HFFc6 (cell line): Measurements from ENCODE around the gene MED25. TPM values are rescaled to one million over a fixed set of nuclear protein-coding genes. Genes with fewer than 3 reads are reported as not detected.

Experiments used
- DNase-seq: peaks from one replicate; pipeline ENCODE4 v3.0.0-alpha.2; 2018
- H3K27ac Mint-ChIP-seq: 2 replicates; pipeline ENCODE4 v1.8.0; 2020; ENCODE audit warnings: mild to moderate bottlenecking, mixed read lengths
- H3K27me3 Mint-ChIP-seq: 2 replicates; pipeline ENCODE4 v1.8.0; 2021; ENCODE audit warnings: mild to moderate bottlenecking, moderate library complexity, mixed read lengths; ENCODE audit not compliant: insufficient read depth
- H3K36me3 Mint-ChIP-seq: 2 replicates; pipeline ENCODE4 v1.8.0; 2021; ENCODE audit warnings: low read depth, mixed read lengths
- H3K4me1 Mint-ChIP-seq: 2 replicates; pipeline ENCODE4 v1.8.0; 2020; ENCODE audit warnings: low read depth, mixed read lengths
- H3K4me3 Mint-ChIP-seq: 2 replicates; pipeline ENCODE4 v1.8.0; 2020; ENCODE audit warnings: mild to moderate bottlenecking, moderate library complexity, mixed read lengths
- H3K9me3 Mint-ChIP-seq: 2 replicates; pipeline ENCODE4 v1.8.0; 2020; ENCODE audit warnings: mild to moderate bottlenecking, mixed read lengths
- microRNA-seq: library from miRNA; unstranded; fragments of <30 nt; microRNA quantifications from one replicate; pipeline ENCODE4, GENCODE V29; 2019
- total RNA-seq, 6 experiments: library from RNA; stranded (reverse); fragmentation: NEBNext Ultra II Directional; extraction: Animal tissue kit (Norgen Biotek cat#: 25700); gene quantifications; 2 replicates in 1 of 6; 3 replicates in 5 of 6; pipeline ENCODE4 v1.2.3, GENCODE V29; 2021
- TF ChIP-seq, protein P1 (sequence below): fragments of 200-600 bp; sonication (generic); IDR thresholded peaks from 2 replicates; pipeline ENCODE4 v1.5.0; 2021; ENCODE audit warnings: antibody characterized with exemption, mild to moderate bottlenecking

MED25 gene
- total RNA-seq, 6 experiments from 2014 or later = 44.5 to 50.6 (median 47.8) TPM

DNA sequence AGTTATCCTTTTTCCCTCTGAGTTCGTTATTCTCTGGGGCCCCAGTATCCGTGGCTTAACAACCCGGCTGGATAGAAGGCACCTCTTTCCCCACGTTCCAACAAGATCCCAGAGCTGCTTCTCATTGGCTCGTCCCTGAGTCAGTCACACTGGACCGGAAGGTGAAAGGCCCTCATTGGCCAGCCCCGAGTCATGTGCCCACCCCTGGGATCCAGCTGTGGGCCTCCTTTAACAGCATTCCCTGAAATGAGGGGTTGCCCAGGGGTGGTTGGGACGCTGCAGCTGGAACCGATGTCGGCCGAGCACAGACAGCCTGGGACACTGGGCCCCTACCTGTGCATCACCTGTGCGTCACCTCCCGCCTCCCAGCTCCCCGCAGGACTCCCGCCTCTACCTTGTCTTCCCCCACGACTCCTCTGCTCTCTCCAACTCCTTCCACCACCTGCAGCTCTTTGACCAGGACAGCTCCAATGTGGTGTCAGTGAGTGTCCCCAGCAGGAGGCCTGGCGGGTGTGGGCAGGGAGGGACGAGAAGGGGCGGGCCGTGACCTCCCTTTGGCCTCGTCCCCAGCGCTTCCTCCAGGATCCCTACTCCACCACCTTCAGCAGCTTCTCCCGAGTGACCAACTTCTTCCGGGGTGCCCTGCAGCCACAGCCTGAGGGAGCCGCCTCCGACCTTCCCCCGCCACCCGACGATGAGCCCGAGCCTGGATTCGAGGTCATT lies 63.7 kb downstream of the MED25 start:
- H3K27me3 Mint-ChIP-seq = no peaks in the 10 kb centered on the region; the same call in 1 of the 2 replicates
- no peak overlapping the region for H3K27ac Mint-ChIP-seq
- H3K9me3 Mint-ChIP-seq = no peaks in the 10 kb centered on the region
- H3K4me1 Mint-ChIP-seq = peaks cover 12% of the 10 kb centered on the region
- peaks cover 19% of the 10 kb centered on the region for H3K36me3 Mint-ChIP-seq
- no peak for DNase-seq
- H3K4me3 Mint-ChIP-seq = no peak overlapping the region
- TF ChIP-seq, protein P1, sequence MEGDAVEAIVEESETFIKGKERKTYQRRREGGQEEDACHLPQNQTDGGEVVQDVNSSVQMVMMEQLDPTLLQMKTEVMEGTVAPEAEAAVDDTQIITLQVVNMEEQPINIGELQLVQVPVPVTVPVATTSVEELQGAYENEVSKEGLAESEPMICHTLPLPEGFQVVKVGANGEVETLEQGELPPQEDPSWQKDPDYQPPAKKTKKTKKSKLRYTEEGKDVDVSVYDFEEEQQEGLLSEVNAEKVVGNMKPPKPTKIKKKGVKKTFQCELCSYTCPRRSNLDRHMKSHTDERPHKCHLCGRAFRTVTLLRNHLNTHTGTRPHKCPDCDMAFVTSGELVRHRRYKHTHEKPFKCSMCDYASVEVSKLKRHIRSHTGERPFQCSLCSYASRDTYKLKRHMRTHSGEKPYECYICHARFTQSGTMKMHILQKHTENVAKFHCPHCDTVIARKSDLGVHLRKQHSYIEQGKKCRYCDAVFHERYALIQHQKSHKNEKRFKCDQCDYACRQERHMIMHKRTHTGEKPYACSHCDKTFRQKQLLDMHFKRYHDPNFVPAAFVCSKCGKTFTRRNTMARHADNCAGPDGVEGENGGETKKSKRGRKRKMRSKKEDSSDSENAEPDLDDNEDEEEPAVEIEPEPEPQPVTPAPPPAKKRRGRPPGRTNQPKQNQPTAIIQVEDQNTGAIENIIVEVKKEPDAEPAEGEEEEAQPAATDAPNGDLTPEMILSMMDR = no peak

DNA sequence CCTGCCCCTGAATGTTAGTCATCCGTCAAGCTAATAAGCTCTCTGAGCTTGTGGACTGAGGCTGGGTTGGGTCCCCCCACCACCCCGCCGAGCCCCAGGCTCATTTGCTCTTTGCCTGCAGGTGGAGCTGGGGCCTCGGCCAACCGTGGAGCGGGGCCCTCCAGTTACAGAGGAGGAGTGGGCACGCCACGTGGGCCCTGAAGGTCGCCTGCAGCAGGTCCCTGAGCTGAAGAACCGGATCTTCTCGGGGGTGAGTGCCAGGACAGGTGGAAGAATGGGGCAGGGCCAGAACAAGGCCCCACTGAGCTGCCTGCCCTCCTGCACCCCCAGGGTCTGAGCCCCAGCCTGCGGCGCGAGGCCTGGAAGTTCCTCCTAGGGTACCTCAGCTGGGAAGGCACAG lies 64.6 kb downstream of the MED25 start:
- H3K4me3 Mint-ChIP-seq = no peak overlapping the region
- no peak for DNase-seq
- H3K4me1 Mint-ChIP-seq = peaks cover 12% of the 10 kb centered on the region
- TF ChIP-seq, protein P1 = no peak
- peaks cover 19% of the 10 kb centered on the region for H3K36me3 Mint-ChIP-seq
- no peaks in the 10 kb centered on the region; the same call in 1 of the 2 replicates for H3K27me3 Mint-ChIP-seq
- H3K9me3 Mint-ChIP-seq = no peaks in the 10 kb centered on the region
- H3K27ac Mint-ChIP-seq = no peak overlapping the region

DNA sequence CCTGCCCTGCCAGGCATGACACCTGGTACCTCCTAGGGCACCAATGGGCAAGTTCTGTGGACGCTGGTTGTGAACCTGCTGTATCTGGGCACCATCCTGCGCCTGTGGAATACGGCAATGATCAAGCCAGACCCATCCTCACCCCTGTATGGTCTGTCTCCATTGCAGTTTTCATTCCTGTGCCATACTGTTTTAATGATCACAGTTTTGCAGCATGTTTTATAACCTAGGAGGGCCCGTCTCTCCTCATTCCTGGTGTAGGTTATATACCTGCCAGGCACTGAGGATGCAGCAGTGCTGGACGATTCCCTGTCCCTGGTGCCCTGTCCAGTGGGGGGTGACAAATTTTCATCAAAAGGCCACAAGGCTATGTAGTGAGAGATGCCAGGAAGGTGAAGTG lies 65.0 kb downstream of the MED25 start:
- Mint-ChIP-seq H3K27ac (no peak overlapping the region), H3K9me3 (no peaks in the 10 kb centered on the region), H3K36me3 (peaks cover 19% of the 10 kb centered on the region), H3K4me1 (peaks cover 12% of the 10 kb centered on the region), H3K27me3 (no peaks in the 10 kb centered on the region; the same call in 1 of the 2 replicates), H3K4me3 (no peak overlapping the region)
- no peak for DNase-seq
- TF ChIP-seq, protein P1 = no peak

DNA sequence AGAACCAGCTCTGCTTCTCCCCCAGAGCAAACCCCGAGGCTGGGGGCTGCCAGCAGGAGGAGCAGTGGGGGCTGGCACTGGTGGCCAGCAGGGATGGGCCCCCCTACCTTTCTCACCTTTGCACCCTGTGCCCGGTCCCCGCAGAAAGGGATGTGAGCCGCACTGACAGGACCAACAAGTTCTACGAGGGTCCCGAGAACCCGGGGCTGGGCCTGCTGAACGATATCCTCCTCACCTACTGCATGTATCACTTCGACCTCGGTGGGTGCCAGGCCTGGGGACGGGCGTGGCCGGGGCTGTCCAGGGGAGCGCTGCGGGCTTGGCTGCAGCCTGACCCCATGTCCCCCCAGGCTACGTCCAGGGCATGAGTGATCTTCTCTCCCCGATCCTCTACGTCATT lies 66.0 kb downstream of the MED25 start:
- no peak overlapping the region for H3K4me3 Mint-ChIP-seq
- peaks cover 2% of the 10 kb centered on the region; the same call in 1 of the 2 replicates for H3K27me3 Mint-ChIP-seq
- H3K4me1 Mint-ChIP-seq = peaks cover 2% of the 10 kb centered on the region
- DNase-seq = no peak
- no peak overlapping the region for H3K27ac Mint-ChIP-seq
- no peaks in the 10 kb centered on the region for H3K9me3 Mint-ChIP-seq
- H3K36me3 Mint-ChIP-seq = peaks cover 19% of the 10 kb centered on the region
- TF ChIP-seq, protein P1 = no peak

DNA sequence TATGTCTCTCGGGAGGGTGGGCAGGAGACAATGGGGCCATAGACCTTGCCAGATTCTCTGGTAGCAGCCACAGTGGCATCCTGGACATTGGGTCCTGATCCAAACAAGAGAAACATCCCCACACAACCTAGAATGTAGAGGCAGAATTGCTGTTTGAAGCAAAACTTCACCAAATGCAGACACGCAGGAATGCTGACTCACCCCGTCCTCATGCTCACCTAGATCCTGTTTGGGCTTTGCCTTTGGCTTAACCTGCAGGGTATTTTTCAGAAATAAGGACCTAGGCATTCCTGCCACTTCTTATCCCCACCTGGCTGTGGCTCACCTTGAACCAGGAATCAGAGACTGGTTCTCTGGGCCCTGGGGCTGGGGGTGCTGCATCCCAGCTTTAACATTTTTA lies 66.7 kb downstream of the MED25 start:
- Mint-ChIP-seq H3K4me3 (no peak overlapping the region), H3K27me3 (peaks cover 2% of the 10 kb centered on the region; the same call in 1 of the 2 replicates), H3K9me3 (no peaks in the 10 kb centered on the region), H3K27ac (no peak overlapping the region), H3K36me3 (peaks cover 19% of the 10 kb centered on the region), H3K4me1 (no peaks in the 10 kb centered on the region)
- TF ChIP-seq, protein P1 = no peak
- DNase-seq = no peak

Small RNA genes lying within 50 kb of the gene (microRNA-seq; reads per million reads assigned to microRNA genes)
- gene MIR4749 (10.8 reads per million, percentile 12 among the genes with 10 or more reads in this experiment), gene MIR6799 (23.2 reads per million, percentile 30 among the genes with 10 or more reads in this experiment), gene MIR6800 (not detected)

Other genes starting within 250 kb of the MED25 start
- gene NOSIP, start 237.7 kb upstream of the MED25 start, total RNA-seq = 10 to 100 TPM; 66.0 to 79.7 (median 72.4) TPM
- under 1 TPM; 0.33 to 0.69 (median 0.42) TPM for gene PRRG2, start 237.0 kb upstream of the MED25 start, total RNA-seq
- gene PRR12, start 227.1 kb upstream of the MED25 start, total RNA-seq = 10 to 100 TPM; 23.3 to 26.2 (median 24.3) TPM
- gene RRAS, start 178.1 kb upstream of the MED25 start, total RNA-seq = 100 to 1,000 TPM; 130 to 162 (median 133) TPM
- gene SCAF1, start 176.1 kb upstream of the MED25 start, total RNA-seq = 100 to 1,000 TPM; 112 to 134 (median 121) TPM
- gene IRF3, start 152.4 kb upstream of the MED25 start, total RNA-seq = 10 to 100 TPM; 55.5 to 72.8 (median 58.7) TPM
- gene BCL2L12, start 152.4 kb upstream of the MED25 start, total RNA-seq = 10 to 100 TPM; 23.9 to 34.2 (median 33.4) TPM
- gene PRMT1, start 141.0 kb upstream of the MED25 start, total RNA-seq = 100 to 1,000 TPM; 209 to 226 (median 217) TPM
- gene ADM5, start 128.7 kb upstream of the MED25 start, total RNA-seq = under 1 TPM; 0.74 to 0.99 (median 0.87) TPM
- gene CPT1C, start 127.2 kb upstream of the MED25 start, total RNA-seq = 10 to 100 TPM; 32.7 to 42.6 (median 36.4) TPM
- gene TSKS, start 55.0 kb upstream of the MED25 start, total RNA-seq = not detected
- gene AP2A1, start 51.3 kb upstream of the MED25 start, total RNA-seq = 100 to 1,000 TPM; 145 to 177 (median 162) TPM
- 10 to 100 TPM in 5 of 6 experiments, 1 to 10 TPM in 1; 9.4 to 14.2 (median 11.7) TPM for gene FUZ, start 5.0 kb upstream of the MED25 start, total RNA-seq
- 100 to 1,000 TPM; 157 to 176 (median 162) TPM for gene PTOV1, start 32.9 kb downstream of the MED25 start, total RNA-seq
- gene PNKP, start 49.3 kb downstream of the MED25 start, total RNA-seq = 10 to 100 TPM; 39.7 to 48.7 (median 47.2) TPM
- gene AKT1S1, start 59.1 kb downstream of the MED25 start, total RNA-seq = 100 to 1,000 TPM in 5 of 6 experiments, 10 to 100 TPM in 1; 98.5 to 128 (median 104) TPM
- 10 to 100 TPM; 42.8 to 53.3 (median 46.8) TPM for gene TBC1D17, start 59.4 kb downstream of the MED25 start, total RNA-seq
- gene IL4I1, start 78.6 kb downstream of the MED25 start, total RNA-seq = under 1 TPM in 5 of 6 experiments, not detected in 1; 0.24 to 0.48 (median 0.41) TPM
- 10 to 100 TPM; 38.2 to 44.4 (median 41.2) TPM for gene ATF5, start 110.9 kb downstream of the MED25 start, total RNA-seq
- 10 to 100 TPM; 50.9 to 78.3 (median 68.3) TPM for gene NUP62, start 111.2 kb downstream of the MED25 start, total RNA-seq
- gene SIGLEC11, start 142.9 kb downstream of the MED25 start, total RNA-seq = not detected
- 10 to 100 TPM; 30.2 to 33.9 (median 32.7) TPM for gene VRK3, start 207.1 kb downstream of the MED25 start, total RNA-seq
- 1 to 10 TPM; 5.4 to 7.4 (median 6.6) TPM for gene ZNF473, start 207.7 kb downstream of the MED25 start, total RNA-seq